ENCODE measurements around the gene EFNA5. TPM values are rescaled to one million over a fixed set of nuclear protein-coding genes. Genes with fewer than 3 reads are reported as not detected.

The EFNA5 gene
- polyA plus RNA-seq, 1 donor from 2014 or later = 4.2 TPM

DNA sequence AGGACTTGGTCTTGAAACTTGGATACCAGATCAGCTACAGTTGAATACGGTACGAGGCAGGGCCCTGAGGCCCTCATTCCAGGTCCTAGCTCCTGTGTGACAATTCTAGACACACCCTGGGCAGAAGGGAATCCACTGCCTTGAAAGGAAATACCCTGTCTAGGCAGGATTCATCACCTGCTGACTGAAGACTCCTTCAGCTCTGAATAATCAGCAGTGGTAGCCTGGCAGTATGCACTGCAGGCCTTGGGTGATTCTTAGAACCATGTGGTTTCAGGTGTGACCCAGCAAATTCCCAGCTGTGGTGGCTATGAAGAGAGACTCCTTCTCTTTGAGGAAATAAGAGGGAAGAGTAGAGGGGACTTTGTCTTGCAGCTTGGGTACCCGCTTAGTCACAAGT, 17.2 kb upstream of the EFNA5 start (continued):
- TF ChIP-seq, protein P1, sequence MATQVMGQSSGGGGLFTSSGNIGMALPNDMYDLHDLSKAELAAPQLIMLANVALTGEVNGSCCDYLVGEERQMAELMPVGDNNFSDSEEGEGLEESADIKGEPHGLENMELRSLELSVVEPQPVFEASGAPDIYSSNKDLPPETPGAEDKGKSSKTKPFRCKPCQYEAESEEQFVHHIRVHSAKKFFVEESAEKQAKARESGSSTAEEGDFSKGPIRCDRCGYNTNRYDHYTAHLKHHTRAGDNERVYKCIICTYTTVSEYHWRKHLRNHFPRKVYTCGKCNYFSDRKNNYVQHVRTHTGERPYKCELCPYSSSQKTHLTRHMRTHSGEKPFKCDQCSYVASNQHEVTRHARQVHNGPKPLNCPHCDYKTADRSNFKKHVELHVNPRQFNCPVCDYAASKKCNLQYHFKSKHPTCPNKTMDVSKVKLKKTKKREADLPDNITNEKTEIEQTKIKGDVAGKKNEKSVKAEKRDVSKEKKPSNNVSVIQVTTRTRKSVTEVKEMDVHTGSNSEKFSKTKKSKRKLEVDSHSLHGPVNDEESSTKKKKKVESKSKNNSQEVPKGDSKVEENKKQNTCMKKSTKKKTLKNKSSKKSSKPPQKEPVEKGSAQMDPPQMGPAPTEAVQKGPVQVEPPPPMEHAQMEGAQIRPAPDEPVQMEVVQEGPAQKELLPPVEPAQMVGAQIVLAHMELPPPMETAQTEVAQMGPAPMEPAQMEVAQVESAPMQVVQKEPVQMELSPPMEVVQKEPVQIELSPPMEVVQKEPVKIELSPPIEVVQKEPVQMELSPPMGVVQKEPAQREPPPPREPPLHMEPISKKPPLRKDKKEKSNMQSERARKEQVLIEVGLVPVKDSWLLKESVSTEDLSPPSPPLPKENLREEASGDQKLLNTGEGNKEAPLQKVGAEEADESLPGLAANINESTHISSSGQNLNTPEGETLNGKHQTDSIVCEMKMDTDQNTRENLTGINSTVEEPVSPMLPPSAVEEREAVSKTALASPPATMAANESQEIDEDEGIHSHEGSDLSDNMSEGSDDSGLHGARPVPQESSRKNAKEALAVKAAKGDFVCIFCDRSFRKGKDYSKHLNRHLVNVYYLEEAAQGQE (IDR thresholded peaks at IDR 0.05; ENCODE audit: borderline replicate concordance) = no peak

DNA sequence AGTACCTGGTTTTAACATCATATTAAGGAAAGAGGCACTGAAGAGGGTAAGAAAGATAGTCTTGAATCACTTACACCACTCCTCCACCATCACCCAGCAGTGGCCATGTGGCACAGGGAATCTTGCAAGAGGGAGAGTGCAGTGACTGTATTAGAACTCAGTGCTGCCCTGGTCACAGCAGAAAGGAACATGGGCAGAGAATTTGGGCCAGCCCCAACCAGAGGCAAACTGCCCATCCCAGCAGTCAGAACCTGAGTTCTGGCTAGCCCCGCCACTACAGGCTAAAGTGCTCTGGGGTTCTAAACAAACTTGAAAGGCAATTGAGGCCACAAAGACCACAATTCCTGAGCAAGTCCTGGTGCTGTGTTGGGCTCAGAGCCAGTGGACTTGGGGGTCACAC, 16.7 kb upstream of the EFNA5 start:
- Histone ChIP-seq H3K36me3 (ENCODE audit: insufficient read depth, low read length) (no peaks in the 10 kb centered on the region), H3K79me2 (replicated peaks; ENCODE audit: insufficient read depth, low read length) (no peaks in the 10 kb centered on the region), H3K9me2 (ENCODE audit: insufficient read depth, low read length) (no peaks in the 10 kb centered on the region), H3F3A (ENCODE audit: insufficient read depth, low read length, poor library complexity, severe bottlenecking) (no peaks in the 10 kb centered on the region), H3K4me3 (ENCODE audit: low read length) (no peak overlapping the region), H3K4me2 (ENCODE audit: low read length) (no peak overlapping the region), H3K27ac (ENCODE audit: low read length) (no peak overlapping the region), H2AFZ (ENCODE audit: low read depth, low read length) (no peak overlapping the region), H3K9ac (ENCODE audit: low read length) (no peak overlapping the region), H3K9me3 (ENCODE audit: low read length) (peaks cover 3% of the 10 kb centered on the region), H4K20me1 (ENCODE audit: insufficient read depth) (no peaks in the 10 kb centered on the region), H3K27me3 (ENCODE audit: insufficient read depth, low read depth, low read length) (no peaks in the 10 kb centered on the region)
- no peak for TF ChIP-seq EP300 (conservative IDR thresholded peaks at IDR 0.05; ENCODE audit: poor library complexity, severe bottlenecking)
- TF ChIP-seq SMC3 (conservative IDR thresholded peaks at IDR 0.05; ENCODE audit: poor library complexity) = no peak
- TF ChIP-seq TAF1 (IDR thresholded peaks at IDR 0.05; ENCODE audit: low read depth) = no peak
- TF ChIP-seq EZH2 (IDR thresholded peaks at IDR 0.05; ENCODE audit: borderline replicate concordance, insufficient read depth, low read length, poor library complexity, severe bottlenecking) = no peak
- TF ChIP-seq POLR2AphosphoS5 (IDR thresholded peaks at IDR 0.05) = no peak
- TF ChIP-seq, protein P1 (IDR thresholded peaks at IDR 0.05; ENCODE audit: borderline replicate concordance) = no peak
- no peak for TF ChIP-seq RAD21 (conservative IDR thresholded peaks at IDR 0.05)
- no peak for TF ChIP-seq MXI1 (conservative IDR thresholded peaks at IDR 0.05; ENCODE audit: poor library complexity, severe bottlenecking)
- TF ChIP-seq, protein P2, sequence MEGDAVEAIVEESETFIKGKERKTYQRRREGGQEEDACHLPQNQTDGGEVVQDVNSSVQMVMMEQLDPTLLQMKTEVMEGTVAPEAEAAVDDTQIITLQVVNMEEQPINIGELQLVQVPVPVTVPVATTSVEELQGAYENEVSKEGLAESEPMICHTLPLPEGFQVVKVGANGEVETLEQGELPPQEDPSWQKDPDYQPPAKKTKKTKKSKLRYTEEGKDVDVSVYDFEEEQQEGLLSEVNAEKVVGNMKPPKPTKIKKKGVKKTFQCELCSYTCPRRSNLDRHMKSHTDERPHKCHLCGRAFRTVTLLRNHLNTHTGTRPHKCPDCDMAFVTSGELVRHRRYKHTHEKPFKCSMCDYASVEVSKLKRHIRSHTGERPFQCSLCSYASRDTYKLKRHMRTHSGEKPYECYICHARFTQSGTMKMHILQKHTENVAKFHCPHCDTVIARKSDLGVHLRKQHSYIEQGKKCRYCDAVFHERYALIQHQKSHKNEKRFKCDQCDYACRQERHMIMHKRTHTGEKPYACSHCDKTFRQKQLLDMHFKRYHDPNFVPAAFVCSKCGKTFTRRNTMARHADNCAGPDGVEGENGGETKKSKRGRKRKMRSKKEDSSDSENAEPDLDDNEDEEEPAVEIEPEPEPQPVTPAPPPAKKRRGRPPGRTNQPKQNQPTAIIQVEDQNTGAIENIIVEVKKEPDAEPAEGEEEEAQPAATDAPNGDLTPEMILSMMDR (IDR thresholded peaks at IDR 0.05; ENCODE audit: poor library complexity, severe bottlenecking) = no peak

Data from neural cell (in vitro differentiated cells).